OCI-LY3 (cell line): Measurements from ENCODE around the gene ALG8.

Experiments
- CTCF ChIP-seq: fragments of 200-600, 300-600 bp; sonication (generic); IDR thresholded peaks from 2 replicates; pipeline ENCODE4 v1.5.1; 2014; ENCODE audit warnings: antibody characterized with exemption, low read length, low read depth
- EZH2phosphoT487 ChIP-seq: fragments of 200-600 bp; shearing (Covaris generic); IDR thresholded peaks from 2 replicates; pipeline ENCODE4 v1.6.1; 2018; ENCODE audit warnings: antibody characterized with exemption, mixed run types, low read depth

- TF ChIP-seq EZH2phosphoT487: no peak
- TF ChIP-seq CTCF: no peak
Measured at GRCh38 chr11:78145511-78146025, 6.1 kb upstream of the ALG8 start.
